ENCODE results near the gene EPHA3.

DNA sequence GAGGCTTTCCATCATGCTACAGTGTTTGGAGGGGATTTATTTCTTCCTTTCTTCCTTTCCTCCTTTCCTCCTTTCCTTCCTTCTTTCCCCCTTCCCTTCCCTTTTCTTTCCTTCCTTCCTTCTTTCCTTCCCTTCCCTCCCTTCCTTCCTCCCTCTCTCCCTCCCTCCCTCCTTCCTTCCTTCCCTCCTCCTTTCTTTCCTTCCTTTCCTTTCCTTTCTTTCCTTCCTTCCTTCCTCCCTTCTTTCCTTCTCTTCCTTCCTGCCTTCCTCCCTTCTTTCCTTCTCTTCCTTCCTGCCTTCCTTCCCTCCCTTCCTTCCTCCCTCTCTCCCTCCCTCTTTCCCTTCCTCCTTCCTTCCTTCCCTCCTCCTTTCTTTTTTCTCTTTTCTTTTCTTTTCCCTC lies 127.2 kb downstream of the EPHA3 start:
- TF ChIP-seq CTCF (conservative IDR thresholded peaks at IDR 0.05; ENCODE audit: low read length) (no peak), EZH2phosphoT487 (IDR thresholded peaks at IDR 0.05; ENCODE audit: borderline replicate concordance) (no peak)
